Vagina (tissue), 2 donors: ENCODE data around the gene HAGH. TPM values are rescaled to one million over a fixed set of nuclear protein-coding genes. Genes with fewer than 3 reads are reported as not detected.

Source experiments
- DNase-seq, 2 donors: peaks; one replicate each; pipeline ENCODE4 v3.0.0-alpha.2; 2017; ENCODE audit errors: extremely low spot score in 2 of 2
- H3K27ac ChIP-seq: fragments of 200-600 bp; sonication (generic); one replicate; pipeline ENCODE4 v1.5.1; 2019
- H3K27me3 ChIP-seq: fragments of 200-600 bp; sonication (generic); one replicate; pipeline ENCODE4 v1.5.1; 2019
- H3K36me3 ChIP-seq, 2 donors: fragments of 200-600 bp; sonication (generic); one replicate each; pipeline ENCODE4 v1.5.1; 2017 to 2019
- H3K4me1 ChIP-seq: fragments of 200-600 bp; sonication (generic); one replicate; pipeline ENCODE4 v1.5.1; 2019
- H3K4me3 ChIP-seq, 2 donors: fragments of 200-600 bp; sonication (generic); 1 replicate in 1 of 2; 2 replicates in 1 of 2; pipeline ENCODE4 v1.5.1; 2016 to 2019
- H3K9me3 ChIP-seq: fragments of 200-600 bp; sonication (generic); one replicate; pipeline ENCODE4 v1.5.1; 2019
- CTCF ChIP-seq, 3 experiments: fragments of 450-650 bp in 2 of 3; fragments of 200-600 bp in 1 of 3; sonication (generic) in 1 of 3; IDR thresholded peaks; one replicate each; pipeline ENCODE4 v1.5.1; 2017 to 2019; ENCODE audit warnings: antibody characterized with exemption in 3 of 3, mild to moderate bottlenecking in 2 of 3, moderate library complexity in 2 of 3
- POLR2A ChIP-seq, 2 donors: fragments of 450-650 bp; IDR thresholded peaks; one replicate each; pipeline ENCODE4 v1.6.1; 2017; ENCODE audit warnings: antibody characterized with exemption in 2 of 2, mild to moderate bottlenecking in 2 of 2, moderate library complexity in 2 of 2
- POLR2AphosphoS5 ChIP-seq, 2 donors: sonication (generic); formaldehyde crosslinking; IDR thresholded peaks; one replicate each; pipeline ENCODE4 v1.9.0; 2017; ENCODE audit warnings: antibody characterized with exemption in 2 of 2, mild to moderate bottlenecking in 2 of 2, low read depth in 1 of 2; ENCODE audit not compliant: insufficient read depth in 1 of 2
- intact Hi-C: fragments of 100-400 bp; cut with DNase I; formaldehyde crosslinking; loops from one replicate; pipeline ENCODE4 v1.15.1; 2023
- total RNA-seq: library from RNA; depleted of rRNA; stranded (reverse); fragments of >200 nt; gene quantifications from one replicate; pipeline ENCODE4 v1.2.3, GENCODE V29; 2016

Gene HAGH
- total RNA-seq, 1 donor from 2014 or later, result 71.5 TPM

GRCh38 chr16:1831186-1832075 is 4.8 kb upstream of the HAGH start:
- Histone ChIP-seq H3K4me3 (no peak overlapping the region), H3K27ac (no peak overlapping the region), H3K27me3 (no peaks in the 10 kb centered on the region), H3K9me3 (no peaks in the 10 kb centered on the region), H3K36me3 (no peaks in the 10 kb centered on the region), H3K4me1 (peaks cover 28% of the 10 kb centered on the region)
- DNase-seq, result no peak
- TF ChIP-seq CTCF (IDR thresholded peaks at IDR 0.05) (no peak), POLR2A (IDR thresholded peaks at IDR 0.05) (no peak), POLR2AphosphoS5 (IDR thresholded peaks at IDR 0.05; ENCODE audit: insufficient read depth in 1 of 2, low read depth in 1 of 2) (no peak)
- intact Hi-C loops, result no loop called here

GRCh38 chr16:1830213-1830612 is 3.6 kb upstream of the HAGH start:
- Histone ChIP-seq H3K4me1 (peaks cover 35% of the 10 kb centered on the region), H3K9me3 (no peaks in the 10 kb centered on the region), H3K27me3 (no peaks in the 10 kb centered on the region), H3K4me3 (no peak overlapping the region), H3K36me3 (no peaks in the 10 kb centered on the region), H3K27ac (no peak overlapping the region)
- no peak for DNase-seq
- TF ChIP-seq POLR2A (IDR thresholded peaks at IDR 0.05) (no peak), CTCF (IDR thresholded peaks at IDR 0.05) (no peak), POLR2AphosphoS5 (IDR thresholded peaks at IDR 0.05; ENCODE audit: insufficient read depth in 1 of 2, low read depth in 1 of 2) (no peak)
- intact Hi-C loops, result no loop called here

DNA sequence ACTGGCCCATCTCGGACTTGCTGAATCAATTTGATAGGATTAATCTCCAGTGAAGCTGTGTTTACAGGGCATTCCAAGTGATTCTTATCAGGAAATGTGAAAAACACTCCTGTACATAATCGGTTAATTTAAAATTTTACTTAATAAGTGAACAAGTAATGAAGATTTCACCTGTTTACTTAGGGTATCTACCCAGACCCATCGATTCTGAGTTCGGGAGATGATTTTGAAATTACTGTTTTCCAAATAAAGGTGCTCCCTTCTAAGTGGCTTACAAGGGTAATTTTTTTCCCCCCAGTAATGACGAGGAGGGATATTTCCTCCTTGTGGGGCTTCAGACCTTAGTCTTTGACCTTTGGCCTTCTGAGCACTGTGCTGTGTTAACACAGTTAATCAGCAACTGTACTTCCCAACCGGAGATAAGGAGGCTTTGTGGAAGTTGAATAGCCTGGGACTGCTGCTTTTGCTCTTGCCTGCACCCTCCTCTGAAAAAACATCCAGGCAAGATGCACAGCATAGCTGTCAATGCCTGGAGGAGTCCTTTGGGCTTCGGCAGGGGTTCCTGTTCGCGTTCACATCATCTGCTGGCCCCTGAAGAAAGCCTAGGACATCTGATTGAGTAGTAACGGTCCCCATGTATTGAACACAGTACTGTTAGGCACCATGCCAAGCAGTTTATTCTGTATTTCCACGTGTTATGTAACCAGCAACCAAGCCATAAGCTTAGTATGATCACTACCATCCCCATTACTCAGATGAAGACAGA is 2.2 kb upstream of the HAGH start:
- Histone ChIP-seq H3K9me3 (no peaks in the 10 kb centered on the region), H3K36me3 (no peaks in the 10 kb centered on the region), H3K27ac (no peak overlapping the region), H3K27me3 (no peaks in the 10 kb centered on the region), H3K4me1 (peaks cover 45% of the 10 kb centered on the region), H3K4me3 (no peak overlapping the region)
- intact Hi-C loops, result no loop called here
- no peak for DNase-seq
- TF ChIP-seq POLR2A (IDR thresholded peaks at IDR 0.05), result no peak
- TF ChIP-seq CTCF (IDR thresholded peaks at IDR 0.05), result no peak
- no peak for TF ChIP-seq POLR2AphosphoS5 (IDR thresholded peaks at IDR 0.05; ENCODE audit: insufficient read depth in 1 of 2, low read depth in 1 of 2)

DNA sequence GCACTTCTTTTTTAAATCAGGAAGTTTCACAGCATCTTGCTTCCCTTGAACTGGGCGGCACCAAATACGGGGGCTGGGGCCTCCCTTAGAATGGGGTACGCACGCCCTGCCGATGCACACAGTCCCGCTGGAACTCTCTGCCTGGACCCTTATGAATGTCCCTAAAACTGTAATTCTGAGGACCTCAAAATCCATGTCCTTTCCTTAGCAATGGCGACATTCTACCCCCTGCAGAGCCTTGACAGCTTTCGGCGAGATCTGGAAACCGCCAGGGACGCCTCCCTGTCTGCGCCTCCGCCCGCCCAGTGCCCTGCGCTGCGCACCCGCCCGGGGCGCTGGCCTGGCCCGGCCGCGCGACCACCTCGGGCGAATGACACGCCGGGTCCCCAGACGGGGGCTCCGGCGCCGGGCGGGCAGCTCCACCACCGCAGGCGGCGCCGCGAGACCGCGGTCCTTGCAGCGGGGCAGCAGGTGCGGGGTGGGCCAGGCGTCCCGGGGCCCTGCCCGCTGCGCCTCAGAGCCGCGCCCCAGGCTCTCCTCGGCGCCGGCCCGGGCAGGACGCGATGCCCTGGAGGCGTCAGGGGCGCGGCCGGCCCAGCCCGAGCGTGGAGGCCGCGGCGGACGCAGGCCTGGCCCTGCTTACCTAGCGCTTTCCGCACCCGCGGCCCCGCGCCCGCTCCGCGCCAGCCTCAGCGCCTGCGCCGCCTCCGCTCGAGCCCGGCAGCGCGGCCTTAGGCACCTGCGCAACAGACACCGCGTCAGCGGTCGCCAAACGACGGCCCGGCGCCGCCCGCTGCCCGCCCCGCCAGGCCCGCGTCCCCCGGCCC is 548 bp downstream of the HAGH start:
- DNase-seq, result no peak
- intact Hi-C loops, result no loop called here
- peaks cover 45% of the 10 kb centered on the region for H3K4me1 ChIP-seq

More for the DNA sequence above, 548 bp downstream of the HAGH start:
- H3K4me3 ChIP-seq, result peak overlapping the region; percentile 64 to 99
- H3K27me3 ChIP-seq, result no peaks in the 10 kb centered on the region
- H3K9me3 ChIP-seq, result no peaks in the 10 kb centered on the region
- TF ChIP-seq POLR2A (IDR thresholded peaks at IDR 0.05) (no peak), CTCF (IDR thresholded peaks at IDR 0.05) (no peak), POLR2AphosphoS5 (IDR thresholded peaks at IDR 0.05; ENCODE audit: insufficient read depth in 1 of 2, low read depth in 1 of 2) (no peak)
- no peak overlapping the region for H3K27ac ChIP-seq
- H3K36me3 ChIP-seq, result peaks cover 0 to 12% of the 10 kb centered on the region in 2 donors
